Activated CD4-positive, alpha-beta T cell treated with anti-CD3 and anti-CD28 coated beads, Interleukin-2, amount 10 ng/mL, durations not matched to agents 24 days and 14 days (primary cell): ENCODE data around the gene TARBP1. TPM values are rescaled to one million over a fixed set of nuclear protein-coding genes. Genes with fewer than 3 reads are reported as not detected.
"Not testable (repeated sequence)": the region's sequence is repeated elsewhere in the genome, so short reads cannot be mapped to it uniquely, and the experiment has no call there.

Source experiments
- DNase-seq: peaks from one replicate; pipeline ENCODE4 v3.0.0; 2022
- H3K27ac Mint-ChIP-seq: one replicate; pipeline ENCODE4 v1.8.0; 2022; ENCODE audit warnings: mild to moderate bottlenecking, mixed read lengths
- H3K27me3 Mint-ChIP-seq: one replicate; pipeline ENCODE4 v1.8.0; 2022; ENCODE audit warnings: mixed read lengths
- H3K36me3 Mint-ChIP-seq: one replicate; pipeline ENCODE4 v1.8.0; 2022; ENCODE audit warnings: low read depth, mild to moderate bottlenecking, mixed read lengths
- H3K4me1 Mint-ChIP-seq: one replicate; pipeline ENCODE4 v1.8.0; 2021; ENCODE audit warnings: mixed read lengths
- H3K4me3 Mint-ChIP-seq: one replicate; pipeline ENCODE4 v1.8.0; 2022; ENCODE audit warnings: mild to moderate bottlenecking, moderate library complexity, mixed read lengths
- H3K9me3 Mint-ChIP-seq: one replicate; pipeline ENCODE4 v1.8.0; 2021; ENCODE audit warnings: mixed read lengths
- intact Hi-C: fragments of 100-400 bp; cut with micrococcal nuclease; formaldehyde crosslinking; loops from one replicate; pipeline ENCODE4 v1.15.1; 2023
- total RNA-seq: library from RNA; stranded (reverse); gene quantifications from 2 replicates; pipeline ENCODE4 v1.2.3, GENCODE V29; 2022

Gene TARBP1
- total RNA-seq, 1 donor from 2014 or later = 75.9 TPM

GRCh38 chr1:234373064-234373958 is 105.7 kb downstream of the TARBP1 start, which contains the start of gene COA6:
COA6 (plus strand) TSS chr1:234373456; CDS start chr1:234373467, 11 bp downstream.
- H3K9me3 Mint-ChIP-seq = no peaks in the 10 kb centered on the region
- H3K27me3 Mint-ChIP-seq = peaks cover 2% of the 10 kb centered on the region
- peak within 1 kb of the TSS; percentile 95 for H3K4me3 Mint-ChIP-seq
- peaks cover 40% of the 10 kb centered on the region for H3K36me3 Mint-ChIP-seq
- intact Hi-C loops = loop anchor here (1.0 to 5.0 kb wide), 6 partner anchors 16 to 954 kb away; partner anchors contain the start of genes ARID4B and GGPS1
- peak; percentile 96 for DNase-seq
- peak within 1 kb of the TSS; percentile 100 for H3K27ac Mint-ChIP-seq
- peaks cover 47% of the 10 kb centered on the region for H3K4me1 Mint-ChIP-seq

GRCh38 chr1:234372011-234372757 is 106.8 kb downstream of the TARBP1 start:
- Mint-ChIP-seq H3K36me3 (peaks cover 28% of the 10 kb centered on the region), H3K4me3 (peak overlapping the region; percentile 95), H3K27me3 (peaks cover 2% of the 10 kb centered on the region), H3K27ac (peak overlapping the region; percentile 100), H3K9me3 (no peaks in the 10 kb centered on the region), H3K4me1 (peaks cover 46% of the 10 kb centered on the region)
- DNase-seq = peak; percentile 52
- intact Hi-C loops = loop anchor here (2.0 to 5.0 kb wide), 2 partner anchors 45 to 955 kb away; partner anchors contain the start of genes ARID4B and GGPS1

- H3K27ac Mint-ChIP-seq = no peak overlapping the region
- H3K4me3 Mint-ChIP-seq = no peak overlapping the region
- peaks cover 41% of the 10 kb centered on the region for H3K4me1 Mint-ChIP-seq
- DNase-seq = peak; percentile 53
- no peaks in the 10 kb centered on the region for H3K9me3 Mint-ChIP-seq
- intact Hi-C loops = loop anchor here (5.0 kb wide), 1 partner anchor 956 kb away; the partner anchor contains the start of genes ARID4B and GGPS1
- peaks cover 2% of the 10 kb centered on the region for H3K27me3 Mint-ChIP-seq
- H3K36me3 Mint-ChIP-seq = peaks cover 22% of the 10 kb centered on the region
Measured at GRCh38 chr1:234371414-234371813, 107.6 kb downstream of the TARBP1 start.

- H3K27me3 Mint-ChIP-seq = peaks cover 2% of the 10 kb centered on the region
- H3K27ac Mint-ChIP-seq = no peak overlapping the region
- peaks cover 10% of the 10 kb centered on the region for H3K36me3 Mint-ChIP-seq
- intact Hi-C loops = loop anchor here (5.0 kb wide), 1 partner anchor 958 kb away; the partner anchor contains the start of genes ARID4B and GGPS1
- H3K9me3 Mint-ChIP-seq = no peaks in the 10 kb centered on the region
- peaks cover 32% of the 10 kb centered on the region for H3K4me1 Mint-ChIP-seq
- no peak overlapping the region for H3K4me3 Mint-ChIP-seq
- no peak for DNase-seq
Measured at GRCh38 chr1:234369784-234370183, 109.2 kb downstream of the TARBP1 start.

- peaks cover 2% of the 10 kb centered on the region for H3K27me3 Mint-ChIP-seq
- no peak overlapping the region for H3K27ac Mint-ChIP-seq
- intact Hi-C loops = no loop called here
- peaks cover 4% of the 10 kb centered on the region for H3K36me3 Mint-ChIP-seq
- no peak overlapping the region for H3K4me3 Mint-ChIP-seq
- H3K9me3 Mint-ChIP-seq = no peaks in the 10 kb centered on the region
- peak; percentile 52 for DNase-seq
- H3K4me1 Mint-ChIP-seq = peaks cover 26% of the 10 kb centered on the region
Measured at GRCh38 chr1:234369033-234369430, 109.9 kb downstream of the TARBP1 start.

GRCh38 chr1:234368320-234369032 is 110.5 kb downstream of the TARBP1 start:
- intact Hi-C loops = no loop called here
- Mint-ChIP-seq H3K4me3 (peak overlapping the region; percentile 1), H3K4me1 (peaks cover 26% of the 10 kb centered on the region), H3K36me3 (peaks cover 4% of the 10 kb centered on the region), H3K27me3 (peaks cover 2% of the 10 kb centered on the region), H3K9me3 (no peaks in the 10 kb centered on the region), H3K27ac (peak overlapping the region; percentile 43)
- peak; percentile 61 for DNase-seq

- DNase-seq = no peak
- peaks cover 2% of the 10 kb centered on the region for H3K27me3 Mint-ChIP-seq
- peaks cover 13% of the 10 kb centered on the region for H3K4me1 Mint-ChIP-seq
- H3K27ac Mint-ChIP-seq = no peak overlapping the region
- no peaks in the 10 kb centered on the region for H3K9me3 Mint-ChIP-seq
- no peak overlapping the region for H3K4me3 Mint-ChIP-seq
- intact Hi-C loops = no loop called here
- peaks cover 2% of the 10 kb centered on the region for H3K36me3 Mint-ChIP-seq
Measured at GRCh38 chr1:234362558-234362957, 116.4 kb downstream of the TARBP1 start.

- Mint-ChIP-seq H3K27me3 (peaks cover 2% of the 10 kb centered on the region), H3K9me3 (peaks cover under 1% of the 10 kb centered on the region), H3K4me1 (peaks cover 15% of the 10 kb centered on the region), H3K4me3 (no peak overlapping the region), H3K27ac (no peak overlapping the region), H3K36me3 (peaks cover 2% of the 10 kb centered on the region)
- no peak for DNase-seq
- intact Hi-C loops = no loop called here
Measured at GRCh38 chr1:234361102-234361603, 117.8 kb downstream of the TARBP1 start.

- H3K36me3 Mint-ChIP-seq = peaks cover 3% of the 10 kb centered on the region
- intact Hi-C loops = loop anchor here (1.0 kb wide), 1 partner anchor 15 kb away; the partner anchor contains the start of gene COA6
- peaks cover 16% of the 10 kb centered on the region for H3K27me3 Mint-ChIP-seq
- H3K9me3 Mint-ChIP-seq = peaks cover 11% of the 10 kb centered on the region
- H3K27ac Mint-ChIP-seq = peak overlapping the region; percentile 64
- DNase-seq = no peak
- H3K4me3 Mint-ChIP-seq = peak overlapping the region; percentile 90
- H3K4me1 Mint-ChIP-seq = peaks cover 19% of the 10 kb centered on the region
Measured at GRCh38 chr1:234357831-234358230, 121.1 kb downstream of the TARBP1 start.

- peaks cover 22% of the 10 kb centered on the region for H3K27me3 Mint-ChIP-seq
- intact Hi-C loops = loop anchor here (1.0 kb wide), 1 partner anchor 17 kb away; the partner anchor contains the start of gene COA6
- DNase-seq = peak; percentile 91
- peaks cover 19% of the 10 kb centered on the region for H3K4me1 Mint-ChIP-seq
- not testable (repeated sequence) for H3K36me3 Mint-ChIP-seq
- peak overlapping the region; percentile 90 for H3K4me3 Mint-ChIP-seq
- peaks cover 11% of the 10 kb centered on the region for H3K9me3 Mint-ChIP-seq
- peak overlapping the region; percentile 90 for H3K27ac Mint-ChIP-seq
Measured at GRCh38 chr1:234356615-234357269, 122.2 kb downstream of the TARBP1 start.

- Mint-ChIP-seq H3K36me3 (peaks cover 3% of the 10 kb centered on the region), H3K9me3 (peaks cover 11% of the 10 kb centered on the region), H3K27me3 (peaks cover 25% of the 10 kb centered on the region), H3K4me1 (peaks cover 16% of the 10 kb centered on the region), H3K27ac (peak overlapping the region; percentile 90), H3K4me3 (peak overlapping the region; percentile 90)
- intact Hi-C loops = no loop called here
- DNase-seq = no peak
Measured at GRCh38 chr1:234355782-234356510, 123.0 kb downstream of the TARBP1 start.

- DNase-seq = no peak
- H3K36me3 Mint-ChIP-seq = no peaks in the 10 kb centered on the region
- peaks cover 31% of the 10 kb centered on the region for H3K27me3 Mint-ChIP-seq
- intact Hi-C loops = no loop called here
- peaks cover 5% of the 10 kb centered on the region for H3K9me3 Mint-ChIP-seq
- no peak overlapping the region for H3K27ac Mint-ChIP-seq
- H3K4me3 Mint-ChIP-seq = no peak overlapping the region
- no peaks in the 10 kb centered on the region for H3K4me1 Mint-ChIP-seq
Measured at GRCh38 chr1:234348964-234349363, 130.0 kb downstream of the TARBP1 start.
